HT1080 (cell line): Measurements from ENCODE around the gene KIRREL3. TPM values are rescaled to one million over a fixed set of nuclear protein-coding genes. Genes with fewer than 3 reads are reported as not detected.

Experiments used
- DNase-seq: peaks from one replicate; pipeline ENCODE4 v3.0.0-alpha.2; 2015; ENCODE audit warnings: low read depth
- total RNA-seq: library from RNA; depleted of rRNA; stranded (reverse); fragments of >200 nt; shearing (Covaris generic); gene quantifications from 2 replicates; pipeline ENCODE4 v1.2.3, GENCODE V29; 2014

The KIRREL3 gene
- total RNA-seq, 1 experiment from 2014 or later, result 1.7 TPM

GRCh38 chr11:126585388-126585773, 415.2 kb downstream of the KIRREL3 start:
- no peak for DNase-seq

DNA sequence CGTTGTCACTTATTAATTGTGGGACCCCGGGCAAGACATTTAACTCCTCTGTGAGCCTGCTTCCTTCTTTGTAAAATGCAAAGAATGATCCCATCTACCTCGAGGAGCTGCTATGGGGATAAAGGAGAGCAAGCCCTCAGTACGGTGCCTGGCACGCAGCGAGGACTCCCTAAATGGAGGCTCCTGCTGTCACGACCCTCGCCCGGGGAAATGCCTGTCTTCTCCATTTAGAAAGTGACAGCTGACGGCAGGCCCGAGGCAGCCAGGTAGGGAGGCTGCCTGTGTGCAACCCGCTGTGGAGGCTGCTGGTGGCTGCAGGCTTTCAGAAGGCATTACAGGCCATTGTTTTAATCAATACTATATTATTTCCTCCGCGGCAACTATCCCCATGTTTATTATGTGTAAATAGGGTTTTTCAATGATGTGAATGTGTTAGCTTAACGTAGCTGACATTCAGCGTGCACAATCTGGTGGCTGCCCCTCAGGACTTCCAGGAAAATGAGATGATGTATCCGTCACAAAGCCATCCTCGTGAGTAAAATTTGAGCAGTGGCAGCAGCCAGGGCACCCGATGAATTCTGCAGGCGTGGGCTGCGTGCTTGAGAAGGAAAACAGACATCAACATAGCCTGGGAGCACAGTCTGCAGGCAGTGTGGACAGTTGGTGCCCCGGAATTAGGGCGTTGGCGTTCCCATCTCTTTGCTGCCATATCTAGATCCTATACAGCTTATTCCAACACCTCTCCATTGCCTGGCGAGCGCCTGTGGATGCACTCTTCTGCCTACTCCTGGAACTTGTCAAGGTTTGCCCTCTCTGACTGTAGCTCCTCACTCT, 416.8 kb downstream of the KIRREL3 start:
- DNase-seq, result no peak

DNA sequence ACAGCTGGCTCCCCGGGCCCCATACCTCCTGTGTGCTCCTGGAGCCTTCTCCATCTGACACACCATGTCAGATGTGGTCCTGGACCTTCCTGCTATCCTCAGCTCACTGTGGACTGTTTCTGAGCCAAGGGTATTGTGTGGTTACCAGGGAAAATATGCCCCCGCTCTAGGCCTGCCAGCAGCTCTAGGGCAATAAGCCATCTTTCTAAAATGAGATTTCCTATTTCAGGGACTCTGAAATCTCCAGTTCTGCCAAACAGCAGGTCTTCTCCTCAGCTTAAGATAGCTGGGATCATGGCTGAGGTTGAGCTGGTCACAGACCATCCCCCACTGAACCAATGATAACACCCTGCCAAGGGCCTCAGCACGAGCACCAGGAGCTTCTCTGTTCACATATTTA, 417.5 kb downstream of the KIRREL3 start:
- no peak for DNase-seq

DNA sequence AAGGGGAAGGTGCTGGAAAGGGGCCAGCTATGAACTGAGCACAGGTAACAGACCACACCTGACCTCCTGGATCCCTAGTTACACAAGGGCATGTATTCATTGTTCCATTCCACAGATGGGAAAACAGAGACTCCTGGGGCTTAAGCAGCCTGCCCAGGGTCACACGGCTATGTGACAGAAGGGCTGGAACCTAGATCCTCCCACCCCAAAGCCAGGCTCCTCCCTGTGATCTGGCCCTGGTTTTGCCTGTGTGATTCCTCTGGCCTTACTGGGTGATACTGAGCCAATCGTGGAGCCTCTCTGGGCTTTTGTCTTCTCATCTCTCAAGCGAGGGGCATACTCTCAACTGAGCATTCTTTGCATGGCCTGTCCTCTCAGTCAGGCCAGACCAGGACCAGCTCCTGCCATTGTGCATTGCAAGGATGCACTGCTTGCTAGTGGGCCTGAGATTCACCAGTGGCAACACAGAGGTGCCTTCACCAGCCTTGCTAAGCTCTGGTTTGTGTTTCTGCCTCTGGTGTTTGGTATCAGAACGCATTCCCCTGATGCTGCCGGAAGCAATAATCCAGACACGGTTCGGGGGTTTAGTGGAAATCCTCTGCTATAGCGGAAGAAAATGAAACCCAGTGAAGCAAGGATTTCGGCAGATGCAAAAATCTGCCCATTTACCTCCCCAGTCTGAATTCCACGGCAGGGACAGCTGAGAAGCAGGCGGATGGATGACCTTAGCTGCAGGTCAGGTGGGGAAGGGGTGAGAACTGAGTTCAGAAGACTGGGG, 418.5 kb downstream of the KIRREL3 start:
- DNase-seq, result no peak

DNA sequence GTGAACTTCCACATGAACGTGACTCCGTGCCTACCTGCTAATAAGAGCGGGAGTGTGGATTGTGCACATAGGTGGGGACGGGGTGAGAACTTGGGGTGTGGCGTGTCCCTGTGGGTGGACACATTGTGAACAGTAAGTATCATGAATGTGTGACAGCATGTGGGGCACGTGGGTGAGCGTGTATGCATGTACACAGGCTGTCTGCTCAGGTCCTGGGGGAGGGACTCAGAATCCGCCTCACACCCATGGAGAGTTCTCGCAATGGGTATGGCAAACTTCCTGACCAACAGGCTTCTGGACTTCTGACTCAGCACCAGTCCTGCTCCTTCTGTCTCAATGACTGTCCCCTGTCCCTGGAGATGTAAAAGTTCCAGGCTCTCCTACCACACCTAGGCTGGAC, 422.1 kb downstream of the KIRREL3 start:
- no peak for DNase-seq

- DNase-seq, result no peak
Measured at GRCh38 chr11:126578021-126578420, 422.5 kb downstream of the KIRREL3 start.

DNA sequence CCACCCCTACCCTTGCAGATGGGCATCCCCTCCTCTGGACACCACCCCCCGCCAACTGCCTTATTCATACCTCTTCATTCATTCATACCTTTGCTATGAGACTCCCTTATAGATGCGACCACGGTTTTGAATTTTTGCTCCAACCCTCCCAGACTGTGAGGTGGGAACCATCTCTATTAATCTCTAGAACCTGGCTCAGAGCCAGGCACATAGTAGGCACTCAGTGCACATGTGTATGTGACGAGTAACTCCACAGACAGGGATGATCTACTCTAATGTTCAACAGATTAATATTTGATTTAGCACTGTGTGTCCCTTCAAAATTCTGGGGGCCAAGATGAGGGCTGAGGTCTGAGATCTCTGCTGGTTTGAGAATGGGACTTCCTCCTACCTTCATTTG, 424.7 kb downstream of the KIRREL3 start:
- no peak for DNase-seq

- no peak for DNase-seq
Measured at GRCh38 chr11:126573325-126573978, 427.1 kb downstream of the KIRREL3 start.

DNA sequence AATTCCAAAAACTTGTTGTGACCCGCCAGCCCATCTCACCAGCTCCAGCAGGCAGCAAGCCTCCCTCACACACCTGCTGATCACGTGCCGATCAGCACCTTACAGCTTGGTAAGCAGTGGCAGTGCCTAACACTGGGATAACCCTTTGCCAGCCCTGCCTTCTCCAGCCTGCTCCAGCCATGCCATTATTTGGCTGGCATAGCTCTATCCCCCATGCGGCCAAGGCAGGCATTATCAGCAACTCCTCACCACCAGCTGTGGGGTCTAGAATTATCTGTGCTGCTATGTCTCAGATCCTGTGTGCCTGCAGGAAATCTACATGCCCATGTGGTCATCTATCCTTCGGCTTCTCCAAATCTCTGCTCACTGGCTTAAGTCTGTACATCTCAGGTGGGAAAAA, 430.1 kb downstream of the KIRREL3 start:
- no peak for DNase-seq

GRCh38 chr11:126567419-126567818, 433.2 kb downstream of the KIRREL3 start:
- no peak for DNase-seq

DNA sequence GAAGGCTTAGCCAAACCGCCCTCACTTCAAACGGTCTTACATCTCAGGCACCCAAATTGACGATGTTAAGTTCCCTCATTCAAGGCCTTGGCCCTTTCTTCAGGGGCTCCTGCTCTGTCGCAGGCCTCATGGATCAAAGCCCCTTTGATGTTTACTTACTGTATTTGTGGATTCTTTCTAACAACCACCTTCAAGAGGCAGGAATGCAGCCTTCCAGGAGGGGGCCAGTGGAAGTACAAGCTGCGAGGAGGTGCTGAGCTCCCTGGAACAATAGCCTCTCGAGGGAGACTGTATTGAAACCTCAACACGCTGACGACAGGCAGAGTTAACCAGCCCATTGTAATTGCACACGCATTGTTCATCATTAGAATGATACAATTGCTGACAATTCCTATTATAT, 436.0 kb downstream of the KIRREL3 start:
- no peak for DNase-seq

DNA sequence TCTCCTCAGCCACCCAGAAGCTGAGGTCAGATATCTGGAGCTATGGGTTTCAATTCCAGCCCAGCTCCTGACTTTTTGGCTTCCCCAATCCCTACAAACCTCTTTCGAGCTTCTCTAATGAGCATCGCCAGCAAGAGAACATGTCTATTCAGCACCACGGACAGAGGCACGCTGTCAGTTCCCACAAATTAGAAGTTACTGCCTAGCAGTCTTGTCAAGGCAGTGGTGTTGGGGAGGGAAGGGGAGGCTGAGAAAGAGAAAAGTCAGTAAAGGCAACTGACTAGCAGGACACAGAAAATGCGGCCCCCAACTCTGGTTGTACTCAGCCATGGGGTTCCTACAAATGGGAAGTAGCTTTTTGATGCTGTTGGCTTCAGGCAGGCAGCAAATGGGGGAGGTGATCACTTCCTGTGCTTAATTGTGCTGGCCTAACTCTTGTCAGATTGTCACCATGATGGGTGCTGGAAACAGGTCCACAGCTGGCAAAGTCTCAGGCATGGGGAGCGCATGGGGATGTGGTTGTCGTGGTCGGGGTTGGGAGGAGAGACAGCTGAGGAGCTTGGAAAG, 439.2 kb downstream of the KIRREL3 start:
- DNase-seq, result peak; percentile 32

DNA sequence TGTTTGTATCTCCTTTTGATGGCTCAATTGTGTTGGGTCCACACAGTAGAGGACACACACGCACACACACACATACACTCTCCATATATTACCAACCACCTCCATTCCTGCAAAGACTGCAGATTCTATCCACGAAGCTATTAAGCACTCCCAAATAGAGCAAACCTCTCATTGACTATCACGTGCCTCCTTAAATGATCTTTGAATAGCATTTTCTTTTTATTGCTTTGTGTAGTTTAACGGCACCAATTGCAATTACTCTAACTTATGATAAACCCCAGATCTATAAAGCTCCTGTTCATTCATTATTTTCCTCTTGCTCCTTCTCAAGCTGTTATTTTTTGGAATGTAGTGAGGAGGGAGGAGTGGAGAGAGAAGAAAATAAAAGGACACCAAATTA, 440.3 kb downstream of the KIRREL3 start:
- DNase-seq, result no peak

DNA sequence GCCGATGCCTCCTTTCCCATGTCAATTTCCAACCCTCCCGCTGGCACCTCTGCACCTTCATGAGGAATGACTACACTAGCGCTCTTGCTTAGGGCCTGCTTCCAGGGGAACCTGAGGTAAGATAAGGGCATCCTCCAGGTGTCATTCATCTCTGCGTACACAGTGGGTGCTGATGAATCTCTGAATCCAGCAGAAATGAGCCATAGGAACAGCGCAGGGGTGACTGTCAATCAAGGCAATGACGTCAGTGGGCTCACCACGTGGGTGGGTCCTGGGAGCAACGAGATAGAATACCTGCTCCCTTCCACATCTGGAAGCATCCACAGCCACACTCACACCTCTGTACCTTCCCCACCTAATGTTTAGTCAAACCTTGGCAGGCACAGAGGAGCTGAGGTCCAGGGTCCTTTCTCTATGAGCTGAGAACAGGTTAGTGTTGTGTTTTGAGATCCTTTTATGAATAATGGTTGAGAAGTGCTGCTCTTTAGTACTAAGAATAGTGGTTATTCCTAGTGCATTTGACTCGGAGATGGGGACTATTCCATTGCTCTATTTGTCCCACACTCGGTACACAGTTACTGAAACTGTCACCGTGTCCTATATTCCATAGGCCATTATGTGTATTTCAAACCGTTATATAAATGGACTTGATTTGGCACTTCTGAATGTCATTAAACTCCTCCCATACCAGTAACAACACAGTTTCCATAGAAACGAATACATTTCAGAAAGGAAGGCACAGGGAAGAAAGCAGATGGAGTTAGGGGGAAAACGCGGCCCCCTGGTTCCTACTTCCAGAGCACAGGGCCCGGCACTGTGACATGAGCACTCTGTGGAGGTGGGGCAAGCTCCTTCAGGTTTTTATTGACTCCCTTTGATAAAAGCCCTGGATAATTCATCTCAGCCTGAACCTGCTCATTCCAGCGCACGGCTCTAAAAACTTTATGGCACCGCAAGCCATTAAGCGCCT, 451.7 kb downstream of the KIRREL3 start:
- DNase-seq, result no peak

- no peak for DNase-seq
Measured at GRCh38 chr11:126547691-126548090, 452.9 kb downstream of the KIRREL3 start.

DNA sequence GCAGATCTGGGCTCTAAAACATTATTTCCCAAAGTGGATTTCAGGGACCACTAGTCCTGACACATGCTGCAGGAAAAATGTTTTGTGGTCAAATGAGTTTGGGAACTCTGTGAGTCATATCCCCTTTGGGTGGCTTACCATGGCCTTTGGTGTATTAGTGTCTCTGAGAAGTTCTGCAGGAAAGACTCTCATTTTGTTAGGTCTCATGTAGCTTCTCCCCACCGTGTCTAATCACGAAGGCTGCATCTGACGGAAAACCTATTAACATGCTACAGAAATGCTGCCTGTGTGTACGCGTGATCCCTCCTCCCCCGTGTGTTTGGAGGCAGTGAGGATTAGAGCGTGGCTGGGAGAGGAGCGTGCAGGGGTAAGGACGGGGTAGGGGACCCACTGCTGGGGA, 453.4 kb downstream of the KIRREL3 start:
- DNase-seq, result peak; percentile 96

GRCh38 chr11:126546694-126547093, 453.9 kb downstream of the KIRREL3 start:
- no peak for DNase-seq

DNA sequence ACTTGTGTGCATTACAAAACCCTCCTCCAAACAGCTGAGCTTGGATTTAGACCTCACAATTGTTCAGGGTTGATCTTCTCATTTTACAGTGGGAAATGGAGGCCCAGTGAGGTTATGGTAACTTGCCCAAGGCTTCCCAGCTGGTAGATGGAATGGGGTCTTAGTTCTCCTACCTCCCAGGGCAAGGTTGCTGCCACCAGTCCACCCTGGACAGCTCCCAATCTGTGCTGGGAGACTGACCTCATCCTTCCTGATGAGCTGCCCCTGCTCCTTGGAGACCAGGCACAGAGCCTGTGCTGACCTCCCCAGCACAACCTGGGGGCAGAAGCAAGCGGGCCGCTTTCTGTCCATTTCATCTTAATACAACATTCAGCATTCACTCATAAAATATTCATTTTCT, 454.4 kb downstream of the KIRREL3 start:
- DNase-seq, result peak; percentile 35

GRCh38 chr11:126545057-126545555, 455.5 kb downstream of the KIRREL3 start:
- no peak for DNase-seq
